Small intestine (tissue), 7 donors: ENCODE results near the gene PAOX. TPM values are rescaled to one million over a fixed set of nuclear protein-coding genes. Genes with fewer than 3 reads are reported as not detected.

ENCODE experiments used
- DNase-seq, 2 donors: peaks; one replicate each; pipeline versions ENCODE4 v3.0.0 to v3.0.0-alpha.2; 2013
- FAIRE-seq: peaks from 2 replicates; lab custom pipeline; 2012; peaks lifted over from hg19 to GRCh38; lab: Jason Lieb, UNC
- H3K27ac ChIP-seq, 3 donors: one replicate each; pipeline ENCODE4 v1.5.1; 2013; ENCODE audit warnings: low read length in 2 of 3, mild to moderate bottlenecking in 2 of 3, control low read depth in 1 of 3, inconsistent platforms in 1 of 3, low read depth in 1 of 3, moderate library complexity in 1 of 3
- H3K27me3 ChIP-seq, 3 donors: one replicate each; pipeline ENCODE4 v1.6.1; 2013; ENCODE audit warnings: low read length in 3 of 3, inconsistent platforms in 1 of 3; ENCODE audit not compliant: control insufficient read depth in 3 of 3, insufficient read depth in 3 of 3
- H3K36me3 ChIP-seq, 3 donors: one replicate each; pipeline ENCODE4 v1.6.1; 2013; ENCODE audit warnings: low read length in 3 of 3, inconsistent platforms in 1 of 3, low read depth in 1 of 3, mild to moderate bottlenecking in 1 of 3, moderate library complexity in 1 of 3; ENCODE audit not compliant: control insufficient read depth in 3 of 3, insufficient read depth in 2 of 3
- H3K4me1 ChIP-seq, 3 donors: one replicate each; pipeline ENCODE4 v1.6.1; 2013; ENCODE audit warnings: low read length in 2 of 3, inconsistent platforms in 1 of 3, low read depth in 1 of 3, mild to moderate bottlenecking in 1 of 3, moderate library complexity in 1 of 3; ENCODE audit not compliant: control insufficient read depth in 3 of 3, insufficient read depth in 2 of 3
- H3K4me3 ChIP-seq, 3 donors: one replicate each; pipeline ENCODE4 v1.5.1; 2013; ENCODE audit warnings: low read length in 3 of 3, control low read depth in 1 of 3, inconsistent platforms in 1 of 3, low read depth in 1 of 3, mild to moderate bottlenecking in 1 of 3, moderate library complexity in 1 of 3
- H3K9me3 ChIP-seq, 2 donors: one replicate each; pipeline ENCODE4 v1.6.1; 2013; ENCODE audit warnings: low read depth in 1 of 2, low read length in 1 of 2; ENCODE audit not compliant: control insufficient read depth in 2 of 2, insufficient read depth in 1 of 2
- WGBS, 3 donors: extraction: QIAGEN DNeasy Blood & Tissue Kit; methylation state at CpG; one replicate each; pipeline ENCODE4 v1.1.7; 2013; 5-methylcytosine and 5-hydroxymethylcytosine counted together
- polyA plus RNA-seq, 4 donors: library from polyadenylated mRNA; stranded (reverse) in 3 of 4; unstranded in 1 of 4; fragments of 200-250 nt in 3 of 4; fragments of 120-200 nt in 1 of 4; gene quantifications; one replicate each; pipeline versions ENCODE4 v1.2.1 to v1.2.3, GENCODE V29; 2013
- donor health status: healthy with polysubstance abuse.
- donor health status: control.
- donor health status: control.
- donor health status: Bipolar disorder and iron deficiency.
- donor health status: healthy.

Gene PAOX
- polyA plus RNA-seq, 4 donors, result 7.9 to 40.8 (median 11.4) TPM

DNA sequence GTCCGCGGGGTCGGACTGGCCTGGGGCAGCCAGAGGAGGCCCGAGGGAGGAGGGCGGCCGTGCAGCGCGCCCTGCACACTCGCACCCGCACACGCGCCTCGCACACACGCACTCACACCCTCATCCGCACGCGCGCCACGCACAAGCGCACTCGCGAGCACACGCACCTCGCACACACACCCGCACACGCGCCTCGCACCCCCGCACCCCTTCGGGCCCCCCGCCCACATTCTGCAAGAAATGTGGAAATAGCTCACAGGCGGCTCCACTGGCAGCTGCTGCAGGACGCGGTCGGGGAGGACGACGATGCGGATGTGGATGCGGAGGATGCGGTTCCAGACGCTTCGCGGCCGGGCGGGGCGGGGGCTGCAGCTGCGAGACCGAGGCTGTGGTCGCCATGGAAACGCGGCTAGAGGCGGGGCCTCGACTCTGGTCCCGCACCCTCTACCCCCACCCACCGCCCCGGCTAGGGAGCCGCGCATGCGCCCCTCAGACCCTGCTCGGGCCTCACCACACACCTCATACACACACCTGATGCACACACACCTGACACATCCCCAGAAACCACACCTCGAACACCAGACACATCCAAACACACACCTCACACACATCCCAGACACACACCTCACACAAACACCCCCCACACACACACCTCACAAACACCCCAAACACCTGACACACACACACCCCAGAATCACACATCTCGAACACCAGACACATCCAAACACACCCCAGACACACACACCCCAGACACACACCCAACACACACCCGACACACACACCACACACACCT, 42.3 kb upstream of the PAOX start, which contains the start of gene CALY:
TSS of gene CALY (minus strand) at position 320 of the 793 bp plus-strand sequence. CDS start 7,907 bp downstream, outside the sequence.
- Histone ChIP-seq H3K27me3 (peaks cover 9 to 60% (median 30%) of the 10 kb centered on the region in 3 donors), H3K36me3 (no peaks in the 10 kb centered on the region), H3K27ac (no peak within 1 kb of the TSS), H3K9me3 (no peaks in the 10 kb centered on the region), H3K4me1 (peaks cover 0 to 7% (median 0%) of the 10 kb centered on the region in 3 donors), H3K4me3 (peak within 1 kb of the TSS; percentile 5 to 60 (median 22))
- 4 to 12% (median 5%) methylated on average over 51 to 63 of the region's 63 CpGs for WGBS, 3 donors
- no peak for FAIRE-seq
- peak; percentile 34 to 52 for DNase-seq

GRCh38 chr10:133337370-133337725, 41.7 kb upstream of the PAOX start:
- no peak overlapping the region for H3K4me3 ChIP-seq
- no peak for DNase-seq
- no peaks in the 10 kb centered on the region for H3K9me3 ChIP-seq
- peaks cover 0 to 7% (median 0%) of the 10 kb centered on the region in 3 donors for H3K4me1 ChIP-seq
- no peak for FAIRE-seq
- H3K36me3 ChIP-seq, result no peaks in the 10 kb centered on the region
- peaks cover 9 to 56% (median 30%) of the 10 kb centered on the region in 3 donors for H3K27me3 ChIP-seq
- WGBS, 3 donors, result 32 to 80% (median 45%) methylated on average over 3 of the region's 3 CpGs
- no peak overlapping the region for H3K27ac ChIP-seq

GRCh38 chr10:133338080-133339071, 40.7 kb upstream of the PAOX start:
- no peak for FAIRE-seq
- H3K9me3 ChIP-seq, result no peaks in the 10 kb centered on the region
- no peaks in the 10 kb centered on the region for H3K36me3 ChIP-seq
- no peak overlapping the region for H3K4me3 ChIP-seq
- WGBS, 3 donors, result 67 to 88% (median 68%) methylated on average over 10 of the region's 10 CpGs
- peaks cover 0 to 16% (median 0%) of the 10 kb centered on the region in 3 donors for H3K4me1 ChIP-seq
- no peak for DNase-seq
- H3K27ac ChIP-seq, result no peak overlapping the region
- H3K27me3 ChIP-seq, result peaks cover 9 to 47% (median 28%) of the 10 kb centered on the region in 3 donors

GRCh38 chr10:133339708-133340380, 39.2 kb upstream of the PAOX start:
- Histone ChIP-seq H3K9me3 (peaks cover 0 to 2% of the 10 kb centered on the region in 2 donors), H3K36me3 (no peaks in the 10 kb centered on the region), H3K27ac (no peak overlapping the region), H3K4me1 (peaks cover 0 to 19% (median 0%) of the 10 kb centered on the region in 3 donors), H3K27me3 (peaks cover 9 to 39% (median 23%) of the 10 kb centered on the region in 3 donors), H3K4me3 (no peak overlapping the region)
- WGBS, 3 donors, result 86 to 94% (median 90%) methylated on average over 13 of the region's 13 CpGs
- DNase-seq, result no peak
- FAIRE-seq, result no peak

DNA sequence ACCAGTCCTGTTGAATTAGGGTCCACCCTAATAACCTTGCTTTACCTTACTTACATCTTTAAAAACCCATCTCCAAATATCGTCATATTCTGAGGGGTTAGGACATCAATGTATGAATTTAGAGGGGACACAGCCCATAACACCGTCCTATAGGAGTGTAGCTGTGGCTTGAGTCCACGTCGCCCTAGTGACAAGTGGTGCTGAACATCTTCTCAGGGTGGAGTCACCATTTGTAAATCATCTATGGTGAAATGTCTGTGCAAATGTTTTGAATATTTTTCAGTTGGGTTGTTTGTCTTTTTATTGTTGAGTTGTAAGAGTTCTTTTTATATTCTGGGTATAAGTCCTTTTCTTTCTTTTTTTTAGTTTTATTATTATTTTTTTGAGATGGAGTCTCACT, 37.1 kb upstream of the PAOX start:
- peaks cover 0 to 10% of the 10 kb centered on the region in 2 donors for H3K9me3 ChIP-seq
- no peak overlapping the region for H3K4me3 ChIP-seq
- 82 to 97% (median 88%) methylated on average over 4 of the region's 4 CpGs for WGBS, 3 donors
- no peaks in the 10 kb centered on the region for H3K36me3 ChIP-seq
- H3K27ac ChIP-seq, result no peak overlapping the region
- DNase-seq (no peak), FAIRE-seq (no peak)
- peaks cover 0 to 16% (median 2%) of the 10 kb centered on the region in 3 donors for H3K4me1 ChIP-seq
- H3K27me3 ChIP-seq, result peaks cover 0 to 19% (median 18%) of the 10 kb centered on the region in 3 donors

- peaks cover 0 to 9% (median 9%) of the 10 kb centered on the region in 3 donors for H3K27me3 ChIP-seq
- H3K9me3 ChIP-seq, result peaks cover 0 to 10% of the 10 kb centered on the region in 2 donors
- peak; percentile 45 to 78 for DNase-seq
- H3K4me3 ChIP-seq, result peak overlapping the region in 1 of 3 donors; percentile 28
- no peak for FAIRE-seq
- WGBS, 3 donors, result 41 to 66% (median 52%) methylated on average over 8 of the region's 8 CpGs
- H3K36me3 ChIP-seq, result no peaks in the 10 kb centered on the region
- peaks cover 0 to 25% (median 2%) of the 10 kb centered on the region in 3 donors for H3K4me1 ChIP-seq
- H3K27ac ChIP-seq, result peak overlapping the region; percentile 0 to 90 (median 89)
Observed at GRCh38 chr10:133342942-133343341, 36.1 kb upstream of the PAOX start.

DNA sequence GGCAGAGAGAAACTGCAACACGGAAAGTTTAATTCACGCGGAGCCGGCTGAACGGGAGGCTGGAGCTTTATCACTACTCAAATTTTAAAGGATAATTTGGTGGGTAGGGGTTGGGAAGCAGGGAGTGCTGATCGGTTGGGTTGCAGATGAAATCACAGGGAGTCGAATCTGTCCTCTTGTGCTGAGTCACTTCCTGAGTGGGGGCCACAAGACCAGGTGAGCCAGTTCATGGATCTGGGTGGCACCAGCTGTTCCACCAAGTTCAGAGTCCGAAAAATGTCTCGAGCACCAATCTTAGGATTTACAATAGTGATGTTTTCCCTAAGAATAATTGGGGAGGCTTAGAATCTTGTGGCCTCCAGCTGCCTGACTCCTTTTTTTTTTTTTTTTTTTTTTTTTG, 35.5 kb upstream of the PAOX start:
- peaks cover 0 to 10% of the 10 kb centered on the region in 2 donors for H3K9me3 ChIP-seq
- 7 to 45% (median 23%) methylated on average over 9 of the region's 9 CpGs for WGBS, 3 donors
- peak; percentile 53 to 85 for DNase-seq
- peak overlapping the region in 2 of 3 donors; percentile 89 to 90 for H3K27ac ChIP-seq
- peaks cover 0 to 30% (median 2%) of the 10 kb centered on the region in 3 donors for H3K4me1 ChIP-seq
- FAIRE-seq, result no peak
- no peaks in the 10 kb centered on the region for H3K36me3 ChIP-seq
- H3K27me3 ChIP-seq, result peaks cover 0 to 3% (median 3%) of the 10 kb centered on the region in 3 donors
- peak overlapping the region in 1 of 3 donors; percentile 28 for H3K4me3 ChIP-seq
